ENCODE data around the gene SUMF1. TPM values are rescaled to one million over a fixed set of nuclear protein-coding genes. Genes with fewer than 3 reads are reported as not detected.

Gene SUMF1
- polyA plus RNA-seq, 1 donor (not counting 4 experiments of a cell fraction or from before 2014, with no cell fraction given): 36.1 TPM

DNA sequence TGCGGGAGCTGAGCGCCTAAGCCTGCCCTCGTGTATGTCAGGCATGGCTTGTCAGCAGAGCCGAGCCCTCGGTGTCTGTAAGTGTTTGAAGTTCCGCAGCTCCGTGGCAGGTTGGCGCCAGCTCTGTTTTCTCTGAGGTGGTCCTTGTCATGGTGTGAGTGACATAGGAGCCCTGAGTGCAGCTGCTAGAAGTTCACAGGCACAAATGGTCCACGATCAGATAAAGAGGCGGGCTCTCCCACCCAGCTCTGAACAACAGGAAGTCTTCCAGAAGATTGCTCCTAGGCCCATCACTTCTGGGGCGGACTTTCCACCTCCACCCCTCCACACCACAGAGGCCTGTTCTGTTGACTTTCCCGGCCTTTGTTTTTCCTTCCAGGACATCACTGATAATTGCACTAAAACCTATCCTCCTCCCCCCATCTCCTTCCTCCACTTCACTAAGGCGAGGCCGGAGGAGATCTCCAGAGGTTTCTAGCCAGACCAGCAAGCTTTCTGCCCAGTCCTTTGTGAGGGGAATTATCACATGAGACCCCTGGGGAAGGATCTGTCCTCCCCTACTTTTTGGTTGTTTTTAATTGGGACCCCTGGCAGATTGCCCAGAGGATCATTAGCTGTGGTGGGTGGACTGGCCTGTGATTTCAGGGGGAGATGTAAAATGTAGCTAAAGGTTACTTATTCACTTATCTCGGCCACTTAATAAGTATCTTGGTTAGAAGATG is 46.0 kb upstream of the SUMF1 start:
- H3K27me3 ChIP-seq (ENCODE audit: control insufficient read depth, extremely low read depth, insufficient read depth, low read length): no peaks in the 10 kb centered on the region
- FAIRE-seq (no peak), DNase-seq (ENCODE audit: low read depth, low spot score) (no peak)
- no peaks in the 10 kb centered on the region for H4K20me1 ChIP-seq (ENCODE audit: control insufficient read depth, extremely low read depth, insufficient read depth, low read length)
- dilution Hi-C loops (cut with MboI; ENCODE audit: extremely low pct_ligation_motif_present, low sequenced_read_pairs): no loop called here
- no peak overlapping the region for H3K9ac ChIP-seq (ENCODE audit: control insufficient read depth, extremely low read depth, insufficient read depth, low read length)
- H3K4me2 ChIP-seq (ENCODE audit: control insufficient read depth, extremely low read depth, insufficient read depth, low read depth, low read length): no peak overlapping the region
- H2AFZ ChIP-seq (ENCODE audit: control insufficient read depth, low read length): no peak overlapping the region
- no peaks in the 10 kb centered on the region for H3K79me2 ChIP-seq (ENCODE audit: control insufficient read depth, insufficient read depth, low read length)
- TF ChIP-seq, protein P1, sequence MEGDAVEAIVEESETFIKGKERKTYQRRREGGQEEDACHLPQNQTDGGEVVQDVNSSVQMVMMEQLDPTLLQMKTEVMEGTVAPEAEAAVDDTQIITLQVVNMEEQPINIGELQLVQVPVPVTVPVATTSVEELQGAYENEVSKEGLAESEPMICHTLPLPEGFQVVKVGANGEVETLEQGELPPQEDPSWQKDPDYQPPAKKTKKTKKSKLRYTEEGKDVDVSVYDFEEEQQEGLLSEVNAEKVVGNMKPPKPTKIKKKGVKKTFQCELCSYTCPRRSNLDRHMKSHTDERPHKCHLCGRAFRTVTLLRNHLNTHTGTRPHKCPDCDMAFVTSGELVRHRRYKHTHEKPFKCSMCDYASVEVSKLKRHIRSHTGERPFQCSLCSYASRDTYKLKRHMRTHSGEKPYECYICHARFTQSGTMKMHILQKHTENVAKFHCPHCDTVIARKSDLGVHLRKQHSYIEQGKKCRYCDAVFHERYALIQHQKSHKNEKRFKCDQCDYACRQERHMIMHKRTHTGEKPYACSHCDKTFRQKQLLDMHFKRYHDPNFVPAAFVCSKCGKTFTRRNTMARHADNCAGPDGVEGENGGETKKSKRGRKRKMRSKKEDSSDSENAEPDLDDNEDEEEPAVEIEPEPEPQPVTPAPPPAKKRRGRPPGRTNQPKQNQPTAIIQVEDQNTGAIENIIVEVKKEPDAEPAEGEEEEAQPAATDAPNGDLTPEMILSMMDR (optimal IDR thresholded peaks at IDR 0.05 in 1 of 3, IDR thresholded peaks at IDR 0.05 in 1 of 3, conservative IDR thresholded peaks at IDR 0.05 in 1 of 3; ENCODE audit: extremely low read depth in 1 of 3, insufficient read depth in 2 of 3, low read length in 3 of 3): no peak
- TF ChIP-seq EZH2 (IDR thresholded peaks at IDR 0.05; ENCODE audit: low read length): no peak
- H3K4me1 ChIP-seq (ENCODE audit: control insufficient read depth, extremely low read depth, insufficient read depth, low read length): peaks cover 3% of the 10 kb centered on the region
- no peaks in the 10 kb centered on the region for H3K36me3 ChIP-seq (ENCODE audit: control insufficient read depth in 2 of 2, extremely low read depth in 1 of 2, insufficient read depth in 2 of 2, low read length in 2 of 2)
- H3K27ac ChIP-seq (ENCODE audit: control insufficient read depth, insufficient read depth, low read length): no peak overlapping the region
- H3K4me3 ChIP-seq (ENCODE audit: control insufficient read depth in 2 of 3, extremely low read depth in 1 of 3, insufficient read depth in 2 of 3, low read depth in 1 of 3, low read length in 3 of 3): no peak overlapping the region
- no peaks in the 10 kb centered on the region for H3K9me1 ChIP-seq (ENCODE audit: control insufficient read depth, extremely low read depth, insufficient read depth, low read length)
- no peaks in the 10 kb centered on the region for H3K9me3 ChIP-seq (ENCODE audit: control insufficient read depth, low read depth, low read length)

- Histone ChIP-seq H3K9ac (ENCODE audit: control insufficient read depth, extremely low read depth, insufficient read depth, low read length) (no peak overlapping the region), H3K27me3 (ENCODE audit: control insufficient read depth, extremely low read depth, insufficient read depth, low read length) (no peaks in the 10 kb centered on the region), H3K9me1 (ENCODE audit: control insufficient read depth, extremely low read depth, insufficient read depth, low read length) (no peaks in the 10 kb centered on the region), H3K4me3 (ENCODE audit: control insufficient read depth in 2 of 3, extremely low read depth in 1 of 3, insufficient read depth in 2 of 3, low read depth in 1 of 3, low read length in 3 of 3) (no peak overlapping the region), H3K36me3 (ENCODE audit: control insufficient read depth in 2 of 2, extremely low read depth in 1 of 2, insufficient read depth in 2 of 2, low read length in 2 of 2) (no peaks in the 10 kb centered on the region), H3K4me1 (ENCODE audit: control insufficient read depth, extremely low read depth, insufficient read depth, low read length) (peaks cover 3% of the 10 kb centered on the region), H3K27ac (ENCODE audit: control insufficient read depth, insufficient read depth, low read length) (no peak overlapping the region), H4K20me1 (ENCODE audit: control insufficient read depth, extremely low read depth, insufficient read depth, low read length) (no peaks in the 10 kb centered on the region), H3K9me3 (ENCODE audit: control insufficient read depth, low read depth, low read length) (no peaks in the 10 kb centered on the region), H3K79me2 (ENCODE audit: control insufficient read depth, insufficient read depth, low read length) (no peaks in the 10 kb centered on the region), H2AFZ (ENCODE audit: control insufficient read depth, low read length) (no peak overlapping the region), H3K4me2 (ENCODE audit: control insufficient read depth, extremely low read depth, insufficient read depth, low read depth, low read length) (no peak overlapping the region)
- dilution Hi-C loops (cut with MboI; ENCODE audit: extremely low pct_ligation_motif_present, low sequenced_read_pairs): no loop called here
- TF ChIP-seq EZH2 (IDR thresholded peaks at IDR 0.05; ENCODE audit: low read length): no peak
- TF ChIP-seq, protein P1 (optimal IDR thresholded peaks at IDR 0.05 in 1 of 3, IDR thresholded peaks at IDR 0.05 in 1 of 3, conservative IDR thresholded peaks at IDR 0.05 in 1 of 3; ENCODE audit: extremely low read depth in 1 of 3, insufficient read depth in 2 of 3, low read length in 3 of 3): no peak
- FAIRE-seq: no peak
- DNase-seq (ENCODE audit: low read depth, low spot score): no peak
These were observed 44.6 kb upstream of the SUMF1 start for GRCh38 chr3:4511491-4512262.

Measured in keratinocyte (primary cell).